ENCODE results near the gene NDST3.

NDST3 gene

GRCh38 chr4:118018381-118019145, 15.7 kb upstream of the NDST3 start:
- no peaks in the 10 kb centered on the region for H3K36me3 ChIP-seq (ENCODE audit: insufficient read depth, low read length)
- H3K27ac ChIP-seq: no peak overlapping the region
- TF ChIP-seq POLR2AphosphoS5 (IDR thresholded peaks at IDR 0.05; ENCODE audit: borderline replicate concordance, low read depth, low read length) (peak; percentile 34; the same call in 1 of the 2 replicates), FOXP2 (optimal IDR thresholded peaks at IDR 0.05; ENCODE audit: control extremely low read depth, extremely low read length, insufficient read depth) (no peak)
- H3K9me3 ChIP-seq (ENCODE audit: low read depth, low read length): no peaks in the 10 kb centered on the region
- no peak overlapping the region for H3K4me3 ChIP-seq
- H3K9ac ChIP-seq (ENCODE audit: insufficient read length): no peak overlapping the region
- DNase-seq (ENCODE audit: low read depth, low spot score): peak; percentile 71

- H3K4me3 ChIP-seq: no peak overlapping the region
- no peak overlapping the region for H3K27ac ChIP-seq
- TF ChIP-seq FOXP2 (optimal IDR thresholded peaks at IDR 0.05; ENCODE audit: control extremely low read depth, extremely low read length, insufficient read depth) (no peak), POLR2AphosphoS5 (IDR thresholded peaks at IDR 0.05; ENCODE audit: borderline replicate concordance, low read depth, low read length) (no peak), EZH2 (IDR thresholded peaks at IDR 0.05) (no peak)
- H3K9ac ChIP-seq (ENCODE audit: insufficient read length): no peak overlapping the region
- no peaks in the 10 kb centered on the region for H3K36me3 ChIP-seq (ENCODE audit: insufficient read depth, low read length)
- no peak for DNase-seq (ENCODE audit: low read depth, low spot score)
- H3K9me3 ChIP-seq (ENCODE audit: low read depth, low read length): no peaks in the 10 kb centered on the region
These were observed 7.5 kb upstream of the NDST3 start for GRCh38 chr4:118026806-118027205.

- no peak for TF ChIP-seq FOXP2 (optimal IDR thresholded peaks at IDR 0.05; ENCODE audit: control extremely low read depth, extremely low read length, insufficient read depth)
- TF ChIP-seq EZH2 (IDR thresholded peaks at IDR 0.05): no peak
- TF ChIP-seq POLR2AphosphoS5 (IDR thresholded peaks at IDR 0.05; ENCODE audit: borderline replicate concordance, low read depth, low read length): no peak
- no peak for DNase-seq (ENCODE audit: low read depth, low spot score)
- no peaks in the 10 kb centered on the region for H3K36me3 ChIP-seq (ENCODE audit: insufficient read depth, low read length)
- no peak overlapping the region for H3K4me3 ChIP-seq
- H3K27ac ChIP-seq: no peak overlapping the region
- no peaks in the 10 kb centered on the region for H3K9me3 ChIP-seq (ENCODE audit: low read depth, low read length)
- no peak overlapping the region for H3K9ac ChIP-seq (ENCODE audit: insufficient read length)
These were observed 5.1 kb upstream of the NDST3 start for GRCh38 chr4:118029224-118029623.

DNA sequence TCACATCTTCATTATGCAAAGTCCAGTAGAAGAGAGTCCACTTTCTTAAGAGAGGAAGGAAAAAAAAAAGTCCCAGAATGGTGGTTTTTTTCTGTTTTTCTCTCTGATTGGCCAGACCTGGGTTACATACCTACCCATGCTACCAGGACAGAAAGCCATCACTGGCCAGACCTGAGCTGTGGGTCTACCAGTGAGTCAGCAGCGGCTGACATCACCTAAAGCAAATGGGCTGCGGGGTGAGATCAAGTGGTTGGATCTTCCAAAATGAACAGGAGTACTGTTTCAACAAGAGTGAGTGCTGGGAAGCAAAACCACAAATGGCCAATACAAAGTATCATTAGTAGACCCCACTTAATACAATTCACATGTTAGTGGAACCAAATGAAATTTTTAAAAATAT, 1.6 kb upstream of the NDST3 start:
- no peak for DNase-seq (ENCODE audit: low read depth, low spot score)
- peak overlapping the region; percentile 87 for H3K4me3 ChIP-seq

GRCh38 chr4:118033148-118034052, 886 bp upstream of the NDST3 start:
- Histone ChIP-seq H3K4me3 (peak overlapping the region; percentile 87), H3K9ac (ENCODE audit: insufficient read length) (peak overlapping the region; percentile 65), H3K9me3 (ENCODE audit: low read depth, low read length) (no peaks in the 10 kb centered on the region), H3K27ac (no peak overlapping the region), H3K36me3 (ENCODE audit: insufficient read depth, low read length) (no peaks in the 10 kb centered on the region)
- TF ChIP-seq POLR2AphosphoS5 (IDR thresholded peaks at IDR 0.05; ENCODE audit: borderline replicate concordance, low read depth, low read length): no peak
- no peak for TF ChIP-seq FOXP2 (optimal IDR thresholded peaks at IDR 0.05; ENCODE audit: control extremely low read depth, extremely low read length, insufficient read depth)
- no peak for TF ChIP-seq EZH2 (IDR thresholded peaks at IDR 0.05)
- no peak for DNase-seq (ENCODE audit: low read depth, low spot score)

More for the DNA sequence above, 1.6 kb upstream of the NDST3 start:
- H3K9me3 ChIP-seq (ENCODE audit: low read depth, low read length): no peaks in the 10 kb centered on the region
- no peak for TF ChIP-seq POLR2AphosphoS5 (IDR thresholded peaks at IDR 0.05; ENCODE audit: borderline replicate concordance, low read depth, low read length)
- TF ChIP-seq FOXP2 (optimal IDR thresholded peaks at IDR 0.05; ENCODE audit: control extremely low read depth, extremely low read length, insufficient read depth): no peak
- TF ChIP-seq EZH2 (IDR thresholded peaks at IDR 0.05): no peak
- H3K36me3 ChIP-seq (ENCODE audit: insufficient read depth, low read length): no peaks in the 10 kb centered on the region
- H3K9ac ChIP-seq (ENCODE audit: insufficient read length): peak overlapping the region; percentile 40
- H3K27ac ChIP-seq: no peak overlapping the region

DNA sequence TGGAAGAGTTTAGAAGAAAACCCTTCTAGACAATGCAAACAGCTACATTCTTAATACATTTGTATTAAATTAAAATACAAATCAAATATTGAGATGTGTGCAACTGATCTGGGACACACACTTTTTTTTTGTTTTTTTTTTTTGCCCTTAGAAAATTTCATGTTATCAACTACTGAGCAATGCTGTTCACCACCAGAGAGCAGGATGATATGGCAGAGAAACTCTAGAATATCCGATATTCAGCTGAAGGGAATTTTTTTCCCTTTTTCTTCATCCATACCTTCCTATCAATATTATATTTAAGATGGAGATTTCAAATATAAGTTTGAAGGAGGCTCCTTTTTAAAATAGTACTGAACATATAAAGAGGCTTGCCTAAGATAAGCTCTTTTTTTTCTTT, 1.0 kb downstream of the NDST3 start:
- no peak overlapping the region for H3K4me3 ChIP-seq
- DNase-seq (ENCODE audit: low read depth, low spot score): no peak
- no peaks in the 10 kb centered on the region for H3K9me3 ChIP-seq (ENCODE audit: low read depth, low read length)
- TF ChIP-seq POLR2AphosphoS5 (IDR thresholded peaks at IDR 0.05; ENCODE audit: borderline replicate concordance, low read depth, low read length): no peak
- TF ChIP-seq EZH2 (IDR thresholded peaks at IDR 0.05): no peak
- TF ChIP-seq FOXP2 (optimal IDR thresholded peaks at IDR 0.05; ENCODE audit: control extremely low read depth, extremely low read length, insufficient read depth): no peak
- no peak overlapping the region for H3K27ac ChIP-seq
- H3K9ac ChIP-seq (ENCODE audit: insufficient read length): no peak overlapping the region
- no peaks in the 10 kb centered on the region for H3K36me3 ChIP-seq (ENCODE audit: insufficient read depth, low read length)

DNA sequence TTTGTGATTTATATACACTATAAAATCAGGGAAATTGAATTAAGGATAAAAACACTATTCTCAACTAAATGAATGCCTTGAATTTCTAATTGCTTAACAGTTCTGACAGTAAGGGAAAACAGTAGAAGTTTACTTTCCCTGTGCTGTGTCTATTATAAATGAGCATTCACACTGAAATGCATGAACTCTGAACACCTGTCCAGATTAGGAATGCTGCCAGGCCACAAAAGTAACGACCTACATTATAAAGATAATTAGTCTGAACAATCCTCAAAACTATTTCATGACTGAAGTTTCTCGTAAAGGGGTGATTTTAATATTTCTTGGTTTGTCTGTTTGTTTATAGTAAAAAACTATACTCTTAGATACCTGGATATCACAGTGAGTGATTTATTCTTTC, 2.0 kb downstream of the NDST3 start:
- Histone ChIP-seq H3K36me3 (ENCODE audit: insufficient read depth, low read length) (no peaks in the 10 kb centered on the region), H3K27ac (no peak overlapping the region), H3K9me3 (ENCODE audit: low read depth, low read length) (no peaks in the 10 kb centered on the region), H3K4me3 (no peak overlapping the region), H3K9ac (ENCODE audit: insufficient read length) (no peak overlapping the region)
- DNase-seq (ENCODE audit: low read depth, low spot score): no peak
- TF ChIP-seq FOXP2 (optimal IDR thresholded peaks at IDR 0.05; ENCODE audit: control extremely low read depth, extremely low read length, insufficient read depth) (no peak), POLR2AphosphoS5 (IDR thresholded peaks at IDR 0.05; ENCODE audit: borderline replicate concordance, low read depth, low read length) (no peak), EZH2 (IDR thresholded peaks at IDR 0.05) (no peak)

- Histone ChIP-seq H3K9me3 (ENCODE audit: low read depth, low read length) (no peaks in the 10 kb centered on the region), H3K36me3 (ENCODE audit: insufficient read depth, low read length) (no peaks in the 10 kb centered on the region), H3K4me3 (no peak overlapping the region), H3K27ac (no peak overlapping the region), H3K9ac (ENCODE audit: insufficient read length) (no peak overlapping the region)
- no peak for TF ChIP-seq POLR2AphosphoS5 (IDR thresholded peaks at IDR 0.05; ENCODE audit: borderline replicate concordance, low read depth, low read length)
- no peak for DNase-seq (ENCODE audit: low read depth, low spot score)
These were observed 3.7 kb downstream of the NDST3 start for GRCh38 chr4:118037955-118038354.
